Erythroblast (primary cell): Measurements from ENCODE around the gene ARL2.

Experiments used
- GATA1 ChIP-seq: IDR thresholded peaks from 2 replicates; pipeline ENCODE4 v1.6.1; 2011; ENCODE audit warnings: low read depth, mild to moderate bottlenecking, control low read depth, low read length, moderate library complexity
- POLR2A ChIP-seq: IDR thresholded peaks from 2 replicates; pipeline ENCODE4 v1.6.1; 2011; ENCODE audit warnings: mild to moderate bottlenecking, low read length

GRCh38 chr11:65064847-65065240 lies 50.9 kb downstream of the ARL2 start:
- no peak for TF ChIP-seq POLR2A
- no peak for TF ChIP-seq GATA1
